Neural crest cell (in vitro differentiated cells): ENCODE results near the gene RBMS3. TPM values are rescaled to one million over a fixed set of nuclear protein-coding genes. Genes with fewer than 3 reads are reported as not detected.

Experiments used
- DNase-seq: peaks from one replicate; pipeline ENCODE4 v3.0.0; 2021; ENCODE audit warnings: low read depth, mixed read lengths, low spot score
- H3K27ac Mint-ChIP-seq: one replicate; pipeline ENCODE4 v1.8.0; 2021; ENCODE audit warnings: mild to moderate bottlenecking, mixed read lengths; ENCODE audit not compliant: unreplicated experiment
- H3K27me3 Mint-ChIP-seq: 2 replicates; pipeline ENCODE4 v1.8.0; 2021; ENCODE audit warnings: low read depth, mild to moderate bottlenecking, mixed read lengths
- H3K36me3 Mint-ChIP-seq: 2 replicates; pipeline ENCODE4 v1.8.0; 2021; ENCODE audit warnings: low read depth, mild to moderate bottlenecking, mixed read lengths
- H3K4me1 Mint-ChIP-seq: 2 replicates; pipeline ENCODE4 v1.8.0; 2021; ENCODE audit warnings: mixed read lengths
- H3K4me3 Mint-ChIP-seq: one replicate; pipeline ENCODE4 v1.8.0; 2021; ENCODE audit warnings: mild to moderate bottlenecking, mixed read lengths
- H3K9me3 Mint-ChIP-seq: 2 replicates; pipeline ENCODE4 v1.8.0; 2021; ENCODE audit warnings: mixed read lengths
- total RNA-seq: library from RNA; stranded (reverse); gene quantifications from 2 replicates; pipeline ENCODE4 v1.2.1, GENCODE V29; 2021
- TF ChIP-seq, protein P1 (sequence below): fragments of 200-600 bp; sonication (generic); conservative IDR thresholded peaks from 2 replicates; pipeline ENCODE4 v1.5.0; 2021; ENCODE audit warnings: antibody characterized with exemption, mild to moderate bottlenecking

Gene RBMS3
- total RNA-seq, 1 donor from 2014 or later: 35.4 TPM

DNA sequence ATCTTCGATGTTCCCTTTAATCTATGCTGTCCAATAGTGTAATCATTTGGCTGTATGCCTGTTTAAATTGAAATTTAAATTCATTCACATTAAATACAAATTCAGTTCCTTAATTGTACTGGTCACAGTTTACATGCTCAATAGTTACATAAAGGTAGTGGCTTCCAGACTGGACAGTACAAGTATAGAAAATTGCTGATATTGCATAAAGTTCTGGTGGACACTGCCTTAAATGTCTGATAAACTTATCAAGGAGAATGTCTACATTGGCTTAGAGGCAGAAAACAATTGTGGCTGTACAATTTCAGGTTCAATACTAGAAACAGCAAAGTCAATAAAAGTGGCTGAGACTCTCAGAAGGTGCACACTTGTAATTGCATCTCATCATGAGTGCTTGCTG lies 365.2 kb downstream of the RBMS3 start:
- no peak overlapping the region for H3K4me3 Mint-ChIP-seq
- no peak overlapping the region for H3K27ac Mint-ChIP-seq
- H3K4me1 Mint-ChIP-seq: peaks cover 47% of the 10 kb centered on the region
- TF ChIP-seq, protein P1, sequence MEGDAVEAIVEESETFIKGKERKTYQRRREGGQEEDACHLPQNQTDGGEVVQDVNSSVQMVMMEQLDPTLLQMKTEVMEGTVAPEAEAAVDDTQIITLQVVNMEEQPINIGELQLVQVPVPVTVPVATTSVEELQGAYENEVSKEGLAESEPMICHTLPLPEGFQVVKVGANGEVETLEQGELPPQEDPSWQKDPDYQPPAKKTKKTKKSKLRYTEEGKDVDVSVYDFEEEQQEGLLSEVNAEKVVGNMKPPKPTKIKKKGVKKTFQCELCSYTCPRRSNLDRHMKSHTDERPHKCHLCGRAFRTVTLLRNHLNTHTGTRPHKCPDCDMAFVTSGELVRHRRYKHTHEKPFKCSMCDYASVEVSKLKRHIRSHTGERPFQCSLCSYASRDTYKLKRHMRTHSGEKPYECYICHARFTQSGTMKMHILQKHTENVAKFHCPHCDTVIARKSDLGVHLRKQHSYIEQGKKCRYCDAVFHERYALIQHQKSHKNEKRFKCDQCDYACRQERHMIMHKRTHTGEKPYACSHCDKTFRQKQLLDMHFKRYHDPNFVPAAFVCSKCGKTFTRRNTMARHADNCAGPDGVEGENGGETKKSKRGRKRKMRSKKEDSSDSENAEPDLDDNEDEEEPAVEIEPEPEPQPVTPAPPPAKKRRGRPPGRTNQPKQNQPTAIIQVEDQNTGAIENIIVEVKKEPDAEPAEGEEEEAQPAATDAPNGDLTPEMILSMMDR: no peak
- H3K27me3 Mint-ChIP-seq: no peaks in the 10 kb centered on the region
- H3K9me3 Mint-ChIP-seq: no peaks in the 10 kb centered on the region
- no peaks in the 10 kb centered on the region for H3K36me3 Mint-ChIP-seq
- DNase-seq: no peak

DNA sequence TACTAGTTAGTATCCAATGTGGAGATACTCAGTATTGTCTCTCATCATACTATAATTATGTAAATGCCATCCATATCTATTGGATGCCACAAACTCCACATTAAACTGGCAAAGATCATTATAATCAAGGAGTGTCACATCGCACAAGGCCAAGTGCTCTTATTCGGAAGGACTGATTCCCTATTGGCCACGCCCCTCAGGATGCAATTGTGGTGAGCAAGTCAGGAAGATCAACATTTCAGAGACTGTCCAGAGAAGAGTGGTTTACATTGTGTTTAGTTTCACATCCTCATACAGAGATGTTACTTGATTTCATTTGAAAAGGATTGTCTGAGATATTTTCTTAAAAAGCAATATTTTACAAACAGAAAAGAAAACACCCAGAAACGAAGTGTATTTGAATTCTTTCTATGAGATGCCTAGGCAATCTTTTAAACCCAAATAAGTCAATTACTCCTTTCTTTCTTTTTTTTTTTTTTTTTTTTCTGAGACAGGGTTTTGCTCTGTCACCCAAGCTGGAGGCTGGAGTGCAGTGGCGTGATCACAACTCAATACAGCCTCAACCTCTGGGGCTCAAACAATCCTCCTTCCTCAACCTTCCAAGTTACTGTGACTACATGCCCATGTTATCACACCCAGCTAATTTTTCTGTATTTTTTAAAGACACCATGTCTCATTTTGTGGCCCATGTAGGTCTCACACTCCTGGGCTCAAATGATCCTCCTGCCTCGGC lies 369.1 kb downstream of the RBMS3 start:
- H3K4me1 Mint-ChIP-seq: peaks cover 44% of the 10 kb centered on the region
- no peaks in the 10 kb centered on the region for H3K36me3 Mint-ChIP-seq
- TF ChIP-seq, protein P1: no peak
- no peak overlapping the region for H3K27ac Mint-ChIP-seq
- H3K4me3 Mint-ChIP-seq: no peak overlapping the region
- no peaks in the 10 kb centered on the region for H3K9me3 Mint-ChIP-seq
- no peak for DNase-seq
- H3K27me3 Mint-ChIP-seq: no peaks in the 10 kb centered on the region

DNA sequence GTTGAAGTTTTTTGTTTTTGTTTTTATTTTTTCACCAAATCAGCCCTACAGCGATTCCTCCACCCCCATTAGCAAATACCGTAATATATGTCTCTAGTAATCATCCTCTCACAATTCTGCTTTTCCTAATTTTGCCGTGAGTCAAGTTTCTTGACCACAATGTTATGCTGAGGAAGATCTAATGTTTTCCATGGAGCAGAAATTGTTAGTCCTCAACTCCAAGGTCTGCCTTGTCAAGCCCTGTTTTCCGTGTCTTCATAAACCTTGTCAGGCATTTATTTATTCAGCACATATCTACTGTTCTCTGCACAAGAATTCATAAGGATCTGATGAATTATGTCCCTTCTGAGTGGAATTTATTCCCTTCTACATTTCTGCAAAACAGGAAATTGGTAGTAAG lies 372.8 kb downstream of the RBMS3 start:
- Mint-ChIP-seq H3K4me1 (peaks cover 33% of the 10 kb centered on the region), H3K27me3 (no peaks in the 10 kb centered on the region), H3K4me3 (no peak overlapping the region), H3K36me3 (no peaks in the 10 kb centered on the region), H3K9me3 (peaks cover 2% of the 10 kb centered on the region), H3K27ac (no peak overlapping the region)
- DNase-seq: no peak
- TF ChIP-seq, protein P1: no peak

DNA sequence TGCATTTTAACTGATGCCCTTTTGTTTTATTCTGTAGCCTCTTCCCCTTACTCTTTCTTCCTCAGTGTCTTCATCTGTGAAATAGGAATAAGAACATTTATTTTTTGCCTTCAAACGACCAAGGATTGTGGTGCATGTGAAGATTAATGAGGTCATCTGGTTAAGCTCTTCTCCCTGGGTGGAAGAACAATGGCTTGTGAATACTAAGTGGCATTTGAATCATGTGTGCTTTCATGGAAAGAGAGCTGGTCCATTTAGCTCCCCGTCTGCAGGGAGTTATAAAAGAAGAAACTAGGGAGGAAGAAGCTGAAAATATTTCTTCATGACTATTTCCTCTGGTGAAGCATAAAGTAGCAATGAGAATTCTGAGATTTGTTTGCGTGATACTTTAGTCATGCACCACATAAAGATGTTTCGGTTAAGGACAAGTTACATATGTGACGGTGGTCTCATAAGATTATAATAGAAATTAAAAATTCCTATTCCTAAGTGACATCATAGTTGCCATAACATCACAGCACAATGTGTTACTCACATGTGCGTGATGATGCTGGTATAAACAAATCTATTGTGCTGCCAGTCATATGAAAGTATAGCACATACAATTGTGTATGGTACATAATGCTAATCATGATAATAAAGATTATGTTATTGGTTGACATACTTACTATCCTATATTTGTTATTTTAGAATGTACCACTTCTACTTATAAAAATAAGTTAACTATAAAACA lies 374.3 kb downstream of the RBMS3 start:
- Mint-ChIP-seq H3K36me3 (no peaks in the 10 kb centered on the region), H3K4me1 (peaks cover 27% of the 10 kb centered on the region), H3K27me3 (no peaks in the 10 kb centered on the region), H3K9me3 (peaks cover 2% of the 10 kb centered on the region), H3K4me3 (no peak overlapping the region), H3K27ac (no peak overlapping the region)
- no peak for DNase-seq
- TF ChIP-seq, protein P1: no peak

DNA sequence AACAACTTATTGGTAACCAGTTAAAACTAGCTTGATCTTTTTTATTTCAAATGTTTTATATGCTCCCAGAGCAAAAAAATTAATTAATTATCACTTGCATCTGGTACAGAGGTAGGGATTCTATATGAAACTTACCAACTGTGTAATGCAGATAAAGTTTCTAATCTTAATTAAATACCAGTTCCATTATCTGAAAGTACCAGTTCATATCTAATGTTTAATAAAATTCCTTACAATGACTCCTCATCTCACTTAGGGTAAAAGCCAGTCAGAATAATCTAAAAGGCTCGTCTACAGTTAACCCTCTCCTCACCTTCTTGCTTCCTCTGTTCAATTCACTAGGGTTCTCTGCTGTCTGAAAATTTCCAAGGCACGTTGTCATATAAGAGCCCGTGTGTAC lies 384.8 kb downstream of the RBMS3 start:
- no peaks in the 10 kb centered on the region for H3K27me3 Mint-ChIP-seq
- no peak overlapping the region for H3K4me3 Mint-ChIP-seq
- TF ChIP-seq, protein P1: no peak
- H3K27ac Mint-ChIP-seq: no peak overlapping the region
- H3K9me3 Mint-ChIP-seq: peaks cover 4% of the 10 kb centered on the region
- H3K36me3 Mint-ChIP-seq: peaks cover 3% of the 10 kb centered on the region
- H3K4me1 Mint-ChIP-seq: peaks cover 3% of the 10 kb centered on the region
- DNase-seq: no peak
